Neural crest cell (in vitro differentiated cells): ENCODE measurements around the gene ZNF653. TPM values are rescaled to one million over a fixed set of nuclear protein-coding genes. Genes with fewer than 3 reads are reported as not detected.
A peak's percentile ranks its signal among the peaks of the same experiment; 100 is the strongest.

ENCODE experiments used
- DNase-seq: peaks from one replicate; pipeline ENCODE4 v3.0.0; 2021; ENCODE audit warnings: low read depth, mixed read lengths, low spot score
- H3K27ac Mint-ChIP-seq: one replicate; pipeline ENCODE4 v1.8.0; 2021; ENCODE audit warnings: mild to moderate bottlenecking, mixed read lengths; ENCODE audit not compliant: unreplicated experiment
- H3K27me3 Mint-ChIP-seq: 2 replicates; pipeline ENCODE4 v1.8.0; 2021; ENCODE audit warnings: low read depth, mild to moderate bottlenecking, mixed read lengths
- H3K36me3 Mint-ChIP-seq: 2 replicates; pipeline ENCODE4 v1.8.0; 2021; ENCODE audit warnings: low read depth, mild to moderate bottlenecking, mixed read lengths
- H3K4me1 Mint-ChIP-seq: 2 replicates; pipeline ENCODE4 v1.8.0; 2021; ENCODE audit warnings: mixed read lengths
- H3K4me3 Mint-ChIP-seq: one replicate; pipeline ENCODE4 v1.8.0; 2021; ENCODE audit warnings: mild to moderate bottlenecking, mixed read lengths
- H3K9me3 Mint-ChIP-seq: 2 replicates; pipeline ENCODE4 v1.8.0; 2021; ENCODE audit warnings: mixed read lengths
- CTCF ChIP-seq: fragments of 200-600 bp; sonication (generic); conservative IDR thresholded peaks from 2 replicates; pipeline ENCODE4 v1.5.0; 2021; ENCODE audit warnings: antibody characterized with exemption, mild to moderate bottlenecking
- total RNA-seq: library from RNA; stranded (reverse); gene quantifications from 2 replicates; pipeline ENCODE4 v1.2.1, GENCODE V29; 2021

The ZNF653 gene
- total RNA-seq, 1 donor from 2014 or later, result 19.0 TPM

- Mint-ChIP-seq H3K27ac (no peak overlapping the region), H3K9me3 (no peaks in the 10 kb centered on the region), H3K4me1 (peaks cover 7% of the 10 kb centered on the region), H3K27me3 (no peaks in the 10 kb centered on the region), H3K36me3 (no peaks in the 10 kb centered on the region), H3K4me3 (no peak overlapping the region)
- DNase-seq, result no peak
- no peak for TF ChIP-seq CTCF
These were observed 5.7 kb downstream of the ZNF653 start for GRCh38 chr19:11499890-11500420.

GRCh38 chr19:11499220-11499726 is 6.4 kb downstream of the ZNF653 start:
- H3K27ac Mint-ChIP-seq, result no peak overlapping the region
- H3K4me1 Mint-ChIP-seq, result peaks cover under 1% of the 10 kb centered on the region
- no peak overlapping the region for H3K4me3 Mint-ChIP-seq
- H3K36me3 Mint-ChIP-seq, result no peaks in the 10 kb centered on the region
- no peaks in the 10 kb centered on the region for H3K9me3 Mint-ChIP-seq
- H3K27me3 Mint-ChIP-seq, result no peaks in the 10 kb centered on the region
- DNase-seq, result no peak
- TF ChIP-seq CTCF, result no peak

- Mint-ChIP-seq H3K27ac (peak overlapping the region; percentile 52), H3K27me3 (no peaks in the 10 kb centered on the region), H3K4me3 (no peak overlapping the region), H3K4me1 (no peaks in the 10 kb centered on the region), H3K36me3 (no peaks in the 10 kb centered on the region), H3K9me3 (no peaks in the 10 kb centered on the region)
- DNase-seq, result peak; percentile 74
- peak; percentile 77 for TF ChIP-seq CTCF
These were observed 9.1 kb downstream of the ZNF653 start for GRCh38 chr19:11496391-11497163.

GRCh38 chr19:11495885-11496284 is 9.8 kb downstream of the ZNF653 start:
- no peak for DNase-seq
- Mint-ChIP-seq H3K4me3 (no peak overlapping the region), H3K4me1 (no peaks in the 10 kb centered on the region), H3K9me3 (no peaks in the 10 kb centered on the region), H3K27me3 (no peaks in the 10 kb centered on the region), H3K27ac (no peak overlapping the region), H3K36me3 (peaks cover 2% of the 10 kb centered on the region)
- TF ChIP-seq CTCF, result no peak

- Mint-ChIP-seq H3K4me3 (no peak overlapping the region), H3K36me3 (peaks cover 3% of the 10 kb centered on the region), H3K27ac (no peak overlapping the region), H3K27me3 (no peaks in the 10 kb centered on the region), H3K4me1 (no peaks in the 10 kb centered on the region), H3K9me3 (no peaks in the 10 kb centered on the region)
- no peak for TF ChIP-seq CTCF
- no peak for DNase-seq
These were observed 10.2 kb downstream of the ZNF653 start for GRCh38 chr19:11495481-11495880.
